ENCODE results near the gene KCP. TPM values are rescaled to one million over a fixed set of nuclear protein-coding genes. Genes with fewer than 3 reads are reported as not detected.

The KCP gene
- total RNA-seq, 1 experiment from 2014 or later: 2.7 TPM

DNA sequence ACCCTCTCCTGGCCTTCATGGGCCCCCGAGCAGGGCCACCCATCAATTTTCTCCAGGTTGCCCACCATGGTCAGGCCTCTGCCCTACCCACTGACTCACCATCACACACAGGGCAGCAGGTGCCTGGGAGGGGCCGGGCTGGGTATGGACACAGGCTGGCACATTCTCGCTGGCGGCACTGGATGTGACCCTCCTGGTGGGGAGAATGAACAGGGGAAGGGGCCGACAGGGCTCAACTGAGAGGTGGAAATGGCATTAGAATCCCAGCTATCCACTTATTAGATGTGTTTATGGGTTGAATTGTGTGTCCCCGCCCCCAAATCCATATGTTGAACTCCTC, 16.4 kb downstream of the KCP start (continued):
- TF ChIP-seq ZNF219 (CRISPR knock-in tag; IDR thresholded peaks at IDR 0.05; ENCODE audit: borderline replicate concordance) (no peak), CREB1 (CRISPR knock-in tag; IDR thresholded peaks at IDR 0.05) (no peak)

DNA sequence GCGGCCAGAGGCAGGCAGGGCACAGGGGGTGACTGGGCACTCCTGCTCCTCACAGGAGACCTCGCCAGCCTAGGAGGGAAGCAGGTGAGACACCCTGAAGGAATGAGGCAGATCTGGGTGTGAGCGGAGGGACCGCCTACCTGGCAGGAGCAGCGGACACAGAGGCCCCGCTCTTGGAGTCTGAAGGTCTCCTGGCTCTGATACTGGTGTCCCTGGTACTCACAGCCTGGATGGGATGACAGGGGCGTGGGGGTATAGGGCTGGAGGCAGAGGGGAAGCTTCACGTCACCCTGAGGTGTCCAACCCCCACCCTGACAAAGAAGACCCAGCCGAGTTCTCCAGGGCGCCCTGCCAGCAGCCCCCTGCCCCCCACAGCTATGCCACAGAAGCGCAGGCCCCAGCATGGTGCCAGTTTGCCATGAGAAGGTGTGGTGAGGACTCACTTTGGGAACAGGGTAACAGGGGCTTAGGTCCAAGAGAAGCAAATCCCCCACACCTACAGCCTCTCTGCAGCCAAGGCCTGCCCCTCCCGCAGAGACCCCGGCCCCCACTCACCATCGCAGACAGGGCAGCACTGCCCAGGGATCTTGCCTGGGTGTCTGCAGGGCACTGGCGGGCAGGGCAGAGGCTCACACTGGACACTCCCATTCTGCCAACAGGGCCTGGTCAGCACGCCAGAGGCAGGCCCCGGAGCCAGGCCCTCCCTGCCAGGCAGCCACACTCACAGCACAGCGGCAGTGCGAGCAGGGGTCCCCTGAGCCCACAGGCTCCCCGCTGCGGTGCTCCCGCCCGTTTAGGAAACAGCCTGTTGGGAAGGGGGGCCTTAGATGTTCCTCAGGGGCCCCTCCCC, 17.0 kb downstream of the KCP start:
- CTCF ChIA-PET: interaction anchor here (1.0 to 2.1 kb wide), 3 partner anchors 10 to 198 kb away, joined by 3 to 11 read pairs (median 3); no protein-coding TSS in a partner anchor
- POLR2A ChIA-PET: interaction anchor here (0.6 kb wide), 1 partner anchor 168 kb away, joined by 4 read pairs; no protein-coding TSS in a partner anchor
- H3K4me3 Mint-ChIP-seq: no peak overlapping the region

DNA sequence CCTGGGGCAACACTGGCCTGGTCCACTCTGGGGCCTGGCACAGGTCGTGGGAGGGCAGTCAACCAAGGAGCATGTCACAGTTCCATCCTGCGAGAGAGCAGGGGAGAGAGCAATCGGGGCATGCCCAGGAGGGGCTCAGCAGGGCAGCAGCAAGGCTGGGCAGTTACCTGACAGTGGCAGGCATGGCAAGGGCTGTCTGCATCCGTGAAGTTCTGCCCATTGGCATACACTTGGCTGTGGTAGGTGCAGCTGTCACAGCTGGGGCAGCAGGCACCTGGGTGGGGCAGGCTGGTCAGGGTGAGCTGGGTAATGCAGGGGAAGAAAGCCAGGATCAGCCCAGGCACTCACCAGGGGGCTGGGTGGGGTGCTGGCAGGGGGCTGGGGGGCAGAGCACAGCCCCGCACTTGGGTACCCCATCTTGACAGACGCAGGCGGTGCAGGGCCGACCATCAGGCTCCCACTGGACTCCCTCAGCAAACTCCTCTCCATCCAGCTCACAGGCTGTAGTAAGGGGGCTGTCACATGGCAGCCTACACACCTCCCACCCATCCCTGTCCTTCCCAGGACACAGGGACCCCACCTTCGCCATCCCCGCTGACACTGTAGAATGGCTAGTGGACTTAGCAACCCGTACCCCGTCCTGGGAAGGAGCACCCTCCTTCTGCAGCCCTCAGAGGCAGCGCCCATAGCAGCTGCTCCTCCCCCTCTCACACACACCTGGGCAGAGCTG, 17.8 kb downstream of the KCP start:
- ChIA-PET CTCF (interaction anchor here (0.6 to 2.1 kb wide), 4 partner anchors 9 to 199 kb away, joined by 3 to 11 read pairs (median 3); no protein-coding TSS in a partner anchor), POLR2A (no interaction called here)
- no peaks in the 10 kb centered on the region for H3K36me3 Mint-ChIP-seq
- no peak for ATAC-seq
- no peak for DNase-seq (ENCODE audit: low spot score)
- no peak overlapping the region for H3K27ac Mint-ChIP-seq
- peaks cover 7% of the 10 kb centered on the region for H3K9me3 Mint-ChIP-seq
- peaks cover 3% of the 10 kb centered on the region; the same call in 1 of the 2 replicates for H3K4me1 Mint-ChIP-seq
- H3K27me3 Mint-ChIP-seq (ENCODE audit: low read depth): peaks cover 7% of the 10 kb centered on the region; the same call in 1 of the 2 replicates
- H3K4me3 Mint-ChIP-seq: no peak overlapping the region
- TF ChIP-seq, protein P1, sequence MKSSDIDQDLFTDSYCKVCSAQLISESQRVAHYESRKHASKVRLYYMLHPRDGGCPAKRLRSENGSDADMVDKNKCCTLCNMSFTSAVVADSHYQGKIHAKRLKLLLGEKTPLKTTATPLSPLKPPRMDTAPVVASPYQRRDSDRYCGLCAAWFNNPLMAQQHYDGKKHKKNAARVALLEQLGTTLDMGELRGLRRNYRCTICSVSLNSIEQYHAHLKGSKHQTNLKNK (CRISPR knock-in tag; IDR thresholded peaks at IDR 0.05): no peak
- TF ChIP-seq, protein P2, sequence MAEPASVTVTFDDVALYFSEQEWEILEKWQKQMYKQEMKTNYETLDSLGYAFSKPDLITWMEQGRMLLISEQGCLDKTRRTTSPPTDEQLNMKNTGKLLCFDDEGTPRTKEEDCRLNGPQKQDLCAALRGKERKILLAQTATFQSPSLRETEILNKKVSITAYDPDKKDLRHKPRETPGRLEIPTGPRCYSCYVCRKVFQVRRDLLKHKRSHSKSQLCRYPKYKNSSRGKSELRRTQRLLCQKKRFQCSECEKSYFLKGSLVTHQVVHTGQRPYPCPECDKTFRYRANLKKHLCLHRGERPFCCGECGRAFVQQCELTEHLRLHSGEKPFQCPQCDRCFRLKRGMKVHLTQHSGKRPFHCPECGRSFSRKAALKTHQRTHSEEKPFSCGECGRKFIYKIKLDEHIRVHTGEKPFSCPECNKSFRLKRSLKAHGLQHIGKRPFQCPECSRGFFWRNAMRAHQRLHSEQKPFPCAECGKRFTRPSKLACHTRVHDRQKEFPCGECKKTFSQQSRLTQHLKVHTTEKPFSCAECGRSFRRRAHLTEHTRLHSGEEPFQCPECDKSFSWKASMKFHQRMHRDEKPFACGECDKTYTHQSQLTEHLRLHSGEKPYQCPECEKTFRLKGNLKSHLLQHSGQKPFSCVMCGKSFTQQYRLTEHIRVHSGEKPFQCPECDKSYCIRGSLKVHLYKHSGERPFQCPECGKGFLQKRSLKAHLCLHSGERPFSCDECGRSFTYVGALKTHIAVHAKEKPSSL (CRISPR knock-in tag; conservative IDR thresholded peaks at IDR 0.05): no peak
- no peak for TF ChIP-seq CBFB (CRISPR knock-in tag; IDR thresholded peaks at IDR 0.05; ENCODE audit: low read depth)
- TF ChIP-seq, protein P3, sequence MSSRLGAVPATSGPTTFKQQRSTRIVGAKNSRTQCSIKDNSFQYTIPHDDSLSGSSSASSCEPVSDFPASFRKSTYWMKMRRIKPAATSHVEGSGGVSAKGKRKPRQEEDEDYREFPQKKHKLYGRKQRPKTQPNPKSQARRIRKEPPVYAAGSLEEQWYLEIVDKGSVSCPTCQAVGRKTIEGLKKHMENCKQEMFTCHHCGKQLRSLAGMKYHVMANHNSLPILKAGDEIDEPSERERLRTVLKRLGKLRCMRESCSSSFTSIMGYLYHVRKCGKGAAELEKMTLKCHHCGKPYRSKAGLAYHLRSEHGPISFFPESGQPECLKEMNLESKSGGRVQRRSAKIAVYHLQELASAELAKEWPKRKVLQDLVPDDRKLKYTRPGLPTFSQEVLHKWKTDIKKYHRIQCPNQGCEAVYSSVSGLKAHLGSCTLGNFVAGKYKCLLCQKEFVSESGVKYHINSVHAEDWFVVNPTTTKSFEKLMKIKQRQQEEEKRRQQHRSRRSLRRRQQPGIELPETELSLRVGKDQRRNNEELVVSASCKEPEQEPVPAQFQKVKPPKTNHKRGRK (CRISPR knock-in tag; IDR thresholded peaks at IDR 0.05; ENCODE audit: borderline replicate concordance): no peak
- TF ChIP-seq, protein P4, sequence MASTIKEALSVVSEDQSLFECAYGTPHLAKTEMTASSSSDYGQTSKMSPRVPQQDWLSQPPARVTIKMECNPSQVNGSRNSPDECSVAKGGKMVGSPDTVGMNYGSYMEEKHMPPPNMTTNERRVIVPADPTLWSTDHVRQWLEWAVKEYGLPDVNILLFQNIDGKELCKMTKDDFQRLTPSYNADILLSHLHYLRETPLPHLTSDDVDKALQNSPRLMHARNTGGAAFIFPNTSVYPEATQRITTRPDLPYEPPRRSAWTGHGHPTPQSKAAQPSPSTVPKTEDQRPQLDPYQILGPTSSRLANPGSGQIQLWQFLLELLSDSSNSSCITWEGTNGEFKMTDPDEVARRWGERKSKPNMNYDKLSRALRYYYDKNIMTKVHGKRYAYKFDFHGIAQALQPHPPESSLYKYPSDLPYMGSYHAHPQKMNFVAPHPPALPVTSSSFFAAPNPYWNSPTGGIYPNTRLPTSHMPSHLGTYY (CRISPR knock-in tag; IDR thresholded peaks at IDR 0.05): no peak
- no peak for TF ChIP-seq FOXP1 (CRISPR knock-in tag; IDR thresholded peaks at IDR 0.05; ENCODE audit: borderline replicate concordance)
- no peak for TF ChIP-seq PRRX2 (CRISPR knock-in tag; IDR thresholded peaks at IDR 0.05)
- TF ChIP-seq HMGA2 (CRISPR knock-in tag; IDR thresholded peaks at IDR 0.05): no peak
- TF ChIP-seq, protein P5, sequence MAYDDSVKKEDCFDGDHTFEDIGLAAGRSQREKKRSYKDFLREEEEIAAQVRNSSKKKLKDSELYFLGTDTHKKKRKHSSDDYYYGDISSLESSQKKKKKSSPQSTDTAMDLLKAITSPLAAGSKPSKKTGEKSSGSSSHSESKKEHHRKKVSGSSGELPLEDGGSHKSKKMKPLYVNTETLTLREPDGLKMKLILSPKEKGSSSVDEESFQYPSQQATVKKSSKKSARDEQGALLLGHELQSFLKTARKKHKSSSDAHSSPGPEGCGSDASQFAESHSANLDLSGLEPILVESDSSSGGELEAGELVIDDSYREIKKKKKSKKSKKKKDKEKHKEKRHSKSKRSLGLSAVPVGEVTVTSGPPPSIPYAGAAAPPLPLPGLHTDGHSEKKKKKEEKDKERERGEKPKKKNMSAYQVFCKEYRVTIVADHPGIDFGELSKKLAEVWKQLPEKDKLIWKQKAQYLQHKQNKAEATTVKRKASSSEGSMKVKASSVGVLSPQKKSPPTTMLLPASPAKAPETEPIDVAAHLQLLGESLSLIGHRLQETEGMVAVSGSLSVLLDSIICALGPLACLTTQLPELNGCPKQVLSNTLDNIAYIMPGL (CRISPR knock-in tag; IDR thresholded peaks at IDR 0.05): no peak
- no peak for TF ChIP-seq NFYB (CRISPR knock-in tag; conservative IDR thresholded peaks at IDR 0.05; ENCODE audit: low read depth)
- no peak for TF ChIP-seq JUN (CRISPR knock-in tag; IDR thresholded peaks at IDR 0.05)
- no peak for TF ChIP-seq FOXJ3 (CRISPR knock-in tag; IDR thresholded peaks at IDR 0.05; ENCODE audit: borderline replicate concordance)

More for the DNA sequence above, 17.0 kb downstream of the KCP start:
- ATAC-seq (no peak), DNase-seq (ENCODE audit: low spot score) (no peak)
- H3K27me3 Mint-ChIP-seq (ENCODE audit: low read depth): peaks cover 11% of the 10 kb centered on the region
- H3K9me3 Mint-ChIP-seq: peaks cover 10% of the 10 kb centered on the region
- TF ChIP-seq NFATC4 (CRISPR knock-in tag; IDR thresholded peaks at IDR 0.05) (no peak), SMAD4 (CRISPR knock-in tag; IDR thresholded peaks at IDR 0.05) (no peak), TEAD1 (CRISPR knock-in tag; IDR thresholded peaks at IDR 0.05) (no peak), ZNF232 (CRISPR knock-in tag; IDR thresholded peaks at IDR 0.05) (no peak), JUN (CRISPR knock-in tag; IDR thresholded peaks at IDR 0.05) (no peak)
- TF ChIP-seq, protein P6, sequence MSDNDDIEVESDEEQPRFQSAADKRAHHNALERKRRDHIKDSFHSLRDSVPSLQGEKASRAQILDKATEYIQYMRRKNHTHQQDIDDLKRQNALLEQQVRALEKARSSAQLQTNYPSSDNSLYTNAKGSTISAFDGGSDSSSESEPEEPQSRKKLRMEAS (CRISPR knock-in tag; IDR thresholded peaks at IDR 0.05): no peak
- TF ChIP-seq, protein P7, sequence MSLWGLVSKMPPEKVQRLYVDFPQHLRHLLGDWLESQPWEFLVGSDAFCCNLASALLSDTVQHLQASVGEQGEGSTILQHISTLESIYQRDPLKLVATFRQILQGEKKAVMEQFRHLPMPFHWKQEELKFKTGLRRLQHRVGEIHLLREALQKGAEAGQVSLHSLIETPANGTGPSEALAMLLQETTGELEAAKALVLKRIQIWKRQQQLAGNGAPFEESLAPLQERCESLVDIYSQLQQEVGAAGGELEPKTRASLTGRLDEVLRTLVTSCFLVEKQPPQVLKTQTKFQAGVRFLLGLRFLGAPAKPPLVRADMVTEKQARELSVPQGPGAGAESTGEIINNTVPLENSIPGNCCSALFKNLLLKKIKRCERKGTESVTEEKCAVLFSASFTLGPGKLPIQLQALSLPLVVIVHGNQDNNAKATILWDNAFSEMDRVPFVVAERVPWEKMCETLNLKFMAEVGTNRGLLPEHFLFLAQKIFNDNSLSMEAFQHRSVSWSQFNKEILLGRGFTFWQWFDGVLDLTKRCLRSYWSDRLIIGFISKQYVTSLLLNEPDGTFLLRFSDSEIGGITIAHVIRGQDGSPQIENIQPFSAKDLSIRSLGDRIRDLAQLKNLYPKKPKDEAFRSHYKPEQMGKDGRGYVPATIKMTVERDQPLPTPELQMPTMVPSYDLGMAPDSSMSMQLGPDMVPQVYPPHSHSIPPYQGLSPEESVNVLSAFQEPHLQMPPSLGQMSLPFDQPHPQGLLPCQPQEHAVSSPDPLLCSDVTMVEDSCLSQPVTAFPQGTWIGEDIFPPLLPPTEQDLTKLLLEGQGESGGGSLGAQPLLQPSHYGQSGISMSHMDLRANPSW (CRISPR knock-in tag; conservative IDR thresholded peaks at IDR 0.05; ENCODE audit: low read depth): no peak
- TF ChIP-seq, protein P1 (CRISPR knock-in tag; IDR thresholded peaks at IDR 0.05): no peak
- peaks cover 3% of the 10 kb centered on the region; the same call in 1 of the 2 replicates for H3K4me1 Mint-ChIP-seq
- peaks cover 3% of the 10 kb centered on the region for H3K36me3 Mint-ChIP-seq
- H3K27ac Mint-ChIP-seq: no peak overlapping the region
